ENCODE data around the gene RNF31. TPM values are rescaled to one million over a fixed set of nuclear protein-coding genes. Genes with fewer than 3 reads are reported as not detected.

Gene RNF31
- total RNA-seq, 1 experiment from 2014 or later: 39.6 TPM

- H3K4me3 ChIP-seq: no peak overlapping the region
- H3K36me3 ChIP-seq: peaks cover 28% of the 10 kb centered on the region
- no peaks in the 10 kb centered on the region for H3K27me3 ChIP-seq
- no peak for DNase-seq
- H3K9me3 ChIP-seq: no peaks in the 10 kb centered on the region
These were observed 17.3 kb downstream of the RNF31 start for GRCh38 chr14:24164518-24164991.

DNA sequence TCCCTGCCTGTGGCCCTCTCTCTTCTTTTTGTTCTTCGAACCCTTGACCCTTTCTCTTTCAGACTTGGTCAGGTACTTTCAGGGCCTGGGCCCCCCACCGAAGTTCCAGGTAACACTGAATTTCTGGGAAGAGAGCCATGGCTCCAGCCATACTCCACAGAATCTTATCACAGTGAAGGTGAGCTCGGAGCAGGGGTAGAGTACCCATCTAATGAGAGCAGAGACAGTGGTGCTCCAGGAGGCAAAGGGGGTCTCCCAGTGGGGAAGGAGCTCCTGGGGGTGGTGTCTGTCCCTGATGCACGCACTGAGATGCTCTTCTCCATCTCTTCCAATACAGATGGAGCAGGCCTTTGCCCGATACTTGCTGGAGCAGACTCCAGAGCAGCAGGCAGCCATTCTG, 18.5 kb downstream of the RNF31 start:
- no peak overlapping the region for H3K4me3 ChIP-seq
- peaks cover 22% of the 10 kb centered on the region for H3K36me3 ChIP-seq
- no peak for DNase-seq
- no peaks in the 10 kb centered on the region for H3K27me3 ChIP-seq
- H3K9me3 ChIP-seq: no peaks in the 10 kb centered on the region

- no peaks in the 10 kb centered on the region for H3K27me3 ChIP-seq
- no peaks in the 10 kb centered on the region for H3K9me3 ChIP-seq
- no peak for DNase-seq
- no peak overlapping the region for H3K4me3 ChIP-seq
- H3K36me3 ChIP-seq: peaks cover 15% of the 10 kb centered on the region
These were observed 20.3 kb downstream of the RNF31 start for GRCh38 chr14:24167469-24168114.

- no peak within 1 kb of the TSS for H3K4me3 ChIP-seq
- H3K27me3 ChIP-seq: no peaks in the 10 kb centered on the region
- H3K9me3 ChIP-seq: no peaks in the 10 kb centered on the region
- 0 out of 2 replicates have a peak, but pooled peaks cover 3% of the 10 kb centered on the region for H3K36me3 ChIP-seq
- no peak for DNase-seq
These were observed 24.3 kb downstream of the RNF31 start, which contains the start of gene REC8 for GRCh38 chr14:24171422-24172260. Gene REC8, plus strand, starts transcription at chr14:24172080. Its CDS starts 473 bp downstream, at chr14:24172553.

- Histone ChIP-seq H3K36me3 (0 out of 2 replicates have a peak, but pooled peaks cover 3% of the 10 kb centered on the region), H3K9me3 (no peaks in the 10 kb centered on the region), H3K27me3 (no peaks in the 10 kb centered on the region), H3K4me3 (no peak overlapping the region)
- no peak for DNase-seq
These were observed 25.1 kb downstream of the RNF31 start for GRCh38 chr14:24172261-24172860.

DNA sequence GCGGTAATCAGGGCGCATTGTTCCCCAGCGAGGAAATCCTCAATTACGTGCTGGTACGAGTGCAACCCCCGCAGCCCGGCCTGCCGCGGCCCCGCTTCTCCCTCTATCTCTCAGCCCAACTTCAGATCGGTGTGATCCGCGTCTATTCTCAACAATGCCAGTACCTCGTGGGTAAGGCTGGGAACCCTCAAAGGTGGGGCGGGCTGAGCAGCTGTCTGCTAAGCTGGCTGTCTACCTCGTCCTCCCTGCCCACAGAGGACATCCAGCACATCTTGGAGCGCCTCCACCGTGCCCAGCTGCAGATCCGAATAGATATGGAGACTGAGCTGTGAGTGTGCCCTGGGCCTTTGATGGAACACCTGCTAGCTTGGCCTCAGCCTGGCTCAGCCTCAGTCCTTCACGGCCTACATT, 25.6 kb downstream of the RNF31 start:
- Histone ChIP-seq H3K27me3 (no peaks in the 10 kb centered on the region), H3K4me3 (no peak overlapping the region), H3K36me3 (no peaks in the 10 kb centered on the region), H3K9me3 (no peaks in the 10 kb centered on the region)
- DNase-seq: no peak

GRCh38 chr14:24176599-24176998, 29.3 kb downstream of the RNF31 start:
- Histone ChIP-seq H3K9me3 (no peaks in the 10 kb centered on the region), H3K27me3 (no peaks in the 10 kb centered on the region), H3K4me3 (no peak overlapping the region), H3K36me3 (peaks cover 9% of the 10 kb centered on the region)
- DNase-seq: no peak

DNA sequence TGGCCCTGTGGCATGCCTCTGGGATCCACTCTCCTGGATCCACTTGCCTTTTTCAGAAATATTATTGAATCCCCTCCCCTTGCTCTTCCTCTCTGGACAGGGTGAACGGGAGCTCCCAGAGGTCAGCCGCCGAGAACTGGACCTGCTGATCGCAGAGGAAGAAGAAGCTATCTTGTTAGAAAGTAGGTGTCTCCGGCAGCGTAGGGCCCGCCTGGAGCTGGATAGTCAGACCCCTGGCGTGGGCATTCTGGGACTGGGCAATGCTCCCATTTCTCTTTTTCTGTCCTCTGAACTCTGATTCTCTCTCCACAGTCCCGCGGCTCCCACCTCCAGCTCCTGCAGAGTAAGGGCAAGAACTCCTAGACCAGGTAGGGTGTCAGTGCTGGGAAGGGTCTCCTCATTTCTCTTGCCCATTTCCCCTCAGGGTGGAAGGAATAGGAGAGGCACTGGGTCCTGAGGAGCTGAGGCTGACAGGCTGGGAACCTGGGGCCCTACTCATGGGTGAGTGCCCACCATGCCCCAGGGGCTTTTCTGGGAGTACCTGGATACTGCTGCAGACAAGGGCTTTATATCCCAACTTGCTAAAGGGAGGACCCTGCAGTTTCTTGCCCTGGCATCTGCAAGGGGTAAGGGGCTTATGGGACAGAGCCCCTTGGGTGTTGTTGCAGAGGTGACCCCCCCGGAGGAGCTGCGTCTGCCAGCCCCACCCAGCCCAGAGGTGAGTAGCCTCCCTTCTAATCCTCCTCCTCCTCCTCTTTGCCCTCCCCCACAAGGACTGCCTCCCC, 29.9 kb downstream of the RNF31 start:
- no peak for DNase-seq
- Histone ChIP-seq H3K36me3 (peaks cover 9% of the 10 kb centered on the region), H3K4me3 (no peak overlapping the region), H3K9me3 (no peaks in the 10 kb centered on the region), H3K27me3 (no peaks in the 10 kb centered on the region)

DNA sequence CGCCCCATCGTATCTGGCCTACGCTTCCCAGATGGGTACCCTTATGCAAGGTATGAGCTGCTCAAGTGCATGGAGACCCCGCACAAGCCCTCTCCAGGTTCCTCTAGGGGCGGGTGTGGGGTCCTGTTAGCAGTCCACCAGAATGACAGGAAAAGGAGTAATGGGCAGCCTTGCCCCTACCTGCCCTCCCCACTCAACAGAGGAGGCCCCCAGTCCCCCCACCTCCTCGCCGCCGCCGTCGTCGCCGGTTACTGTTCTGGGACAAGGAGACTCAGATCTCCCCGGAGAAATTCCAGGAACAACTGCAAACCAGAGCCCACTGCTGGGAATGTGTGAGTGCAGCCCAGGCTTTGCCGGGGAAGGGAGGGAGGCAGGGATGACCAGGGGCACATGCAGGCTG, 30.6 kb downstream of the RNF31 start:
- no peak overlapping the region for H3K4me3 ChIP-seq
- peaks cover 9% of the 10 kb centered on the region for H3K36me3 ChIP-seq
- no peak for DNase-seq
- no peaks in the 10 kb centered on the region for H3K9me3 ChIP-seq
- H3K27me3 ChIP-seq: no peaks in the 10 kb centered on the region

- peaks cover 9% of the 10 kb centered on the region for H3K36me3 ChIP-seq
- no peaks in the 10 kb centered on the region for H3K27me3 ChIP-seq
- H3K9me3 ChIP-seq: no peaks in the 10 kb centered on the region
- no peak for DNase-seq
- H3K4me3 ChIP-seq: no peak overlapping the region
These were observed 31.3 kb downstream of the RNF31 start for GRCh38 chr14:24178399-24179178.

- H3K9me3 ChIP-seq: no peaks in the 10 kb centered on the region
- H3K27me3 ChIP-seq: no peaks in the 10 kb centered on the region
- no peak for DNase-seq
- peaks cover 12% of the 10 kb centered on the region for H3K36me3 ChIP-seq
- H3K4me3 ChIP-seq: no peak overlapping the region
These were observed 32.1 kb downstream of the RNF31 start for GRCh38 chr14:24179294-24179960.

DNA sequence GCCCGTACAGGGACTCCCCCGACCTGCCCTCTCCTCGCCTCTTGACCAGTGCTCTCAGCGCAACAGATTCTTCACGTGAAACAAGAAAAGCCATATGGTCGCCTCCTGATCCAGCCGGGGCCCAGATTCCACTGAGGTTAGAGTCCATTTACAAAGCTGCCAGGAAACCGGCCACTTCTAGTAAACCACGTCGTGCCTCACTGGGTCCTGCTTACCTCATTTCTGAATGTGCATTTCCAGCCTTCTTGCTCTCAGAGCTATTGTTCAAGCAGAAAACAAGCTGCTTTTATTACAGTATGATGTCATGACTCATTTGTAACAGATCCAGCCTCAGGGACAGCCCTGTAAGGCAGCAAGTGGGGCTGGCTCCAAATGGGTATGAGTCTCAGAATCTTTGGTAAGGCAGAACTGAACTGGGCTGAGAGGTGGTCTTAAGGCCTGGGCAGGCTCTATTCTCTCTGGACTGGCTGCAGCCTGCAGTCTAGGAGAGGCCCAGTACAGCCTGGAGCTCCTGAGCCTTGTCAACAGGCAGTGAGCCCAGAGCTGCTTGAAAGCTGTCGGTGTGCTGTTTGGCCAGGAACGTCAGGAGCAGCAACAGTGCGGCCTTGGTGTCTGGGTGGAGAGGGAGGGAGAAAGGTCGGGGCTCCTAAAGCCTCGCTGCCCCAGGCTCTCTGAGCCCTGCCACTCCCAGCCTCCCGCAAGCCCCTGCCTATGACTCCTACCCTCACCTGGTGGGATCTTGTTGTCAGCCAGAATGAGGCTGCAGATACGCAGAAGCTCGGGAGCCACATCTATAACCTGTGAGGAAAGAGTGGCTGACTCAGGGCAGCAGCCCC, 32.9 kb downstream of the RNF31 start:
- no peaks in the 10 kb centered on the region for H3K27me3 ChIP-seq
- no peak overlapping the region for H3K4me3 ChIP-seq
- H3K9me3 ChIP-seq: no peaks in the 10 kb centered on the region
- DNase-seq: peak; percentile 21
- H3K36me3 ChIP-seq: peaks cover 18% of the 10 kb centered on the region

DNA sequence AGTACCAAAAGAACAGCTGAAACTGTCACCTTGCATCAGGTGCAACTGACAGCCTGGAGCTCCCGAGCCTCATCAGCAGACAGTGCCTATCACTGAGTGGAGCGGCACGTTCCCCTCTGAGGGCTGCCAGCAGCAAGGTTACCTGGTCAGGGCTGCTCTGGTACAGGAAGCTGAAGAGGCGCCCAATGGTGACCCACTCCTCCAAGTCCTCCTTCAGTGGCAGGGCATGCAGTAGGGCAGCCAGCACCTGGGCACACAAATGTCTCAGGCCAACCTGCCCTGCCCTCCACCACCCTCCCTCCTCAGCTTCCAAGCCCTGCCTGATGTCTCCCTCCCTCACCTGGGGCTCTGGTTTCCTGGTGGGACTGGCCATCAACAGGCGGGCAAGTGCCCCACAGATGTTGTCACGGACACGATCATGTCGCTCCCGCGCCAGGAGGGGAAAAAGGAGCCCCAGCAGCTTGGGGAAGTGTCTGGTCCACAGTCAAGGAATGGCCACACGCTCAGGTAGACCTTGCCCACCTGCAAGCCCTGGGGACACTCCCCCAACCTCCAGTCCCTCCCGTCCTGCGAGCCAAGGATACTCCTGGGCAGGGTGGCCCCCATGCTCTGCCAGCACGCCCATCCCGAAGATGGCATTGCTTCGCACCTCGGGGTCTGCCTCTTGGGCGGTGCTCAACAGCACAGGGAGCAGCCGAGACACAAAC, 34.2 kb downstream of the RNF31 start:
- DNase-seq: no peak
- peaks cover 29% of the 10 kb centered on the region for H3K36me3 ChIP-seq

More for the DNA sequence above, 34.2 kb downstream of the RNF31 start:
- Histone ChIP-seq H3K4me3 (no peak overlapping the region), H3K9me3 (no peaks in the 10 kb centered on the region), H3K27me3 (no peaks in the 10 kb centered on the region)

Measured in MG63 (cell line).